MM.1S (cell line): ENCODE measurements around the gene CHST1.

Experiments
- CTCF ChIP-seq: fragments of 300-600 bp; sonication (generic); IDR thresholded peaks from 2 replicates; pipeline ENCODE4 v1.5.1; 2016; ENCODE audit warnings: antibody characterized with exemption, low read length, mixed read lengths
- EZH2 ChIP-seq: fragments of 300-600 bp; sonication (generic); optimal IDR thresholded peaks from 2 replicates; pipeline ENCODE3; 2017; ENCODE audit warnings: low read depth, mild to moderate bottlenecking, antibody characterized with exemption, low read length, mixed read lengths

GRCh38 chr11:45672593-45672992, 7.2 kb upstream of the CHST1 start:
- no peak for TF ChIP-seq CTCF
- TF ChIP-seq EZH2 = no peak
